Measurements from ENCODE around the gene PLEKHA1. TPM values are rescaled to one million over a fixed set of nuclear protein-coding genes. Genes with fewer than 3 reads are reported as not detected.

The PLEKHA1 gene
- total RNA-seq, 2 donors from 2014 or later: 7.0 to 8.7 TPM

GRCh38 chr10:122424059-122424458, 49.6 kb downstream of the PLEKHA1 start:
- DNase-seq (ENCODE audit: low spot score in 2 of 2) (no peak), ATAC-seq (no peak)
- Mint-ChIP-seq H3K36me3 (peaks cover 7 to 10% of the 10 kb centered on the region in 2 donors), H3K9me3 (no peaks in the 10 kb centered on the region), H3K27ac (no peak overlapping the region)

GRCh38 chr10:122426829-122427228, 52.3 kb downstream of the PLEKHA1 start:
- H3K9me3 Mint-ChIP-seq: no peaks in the 10 kb centered on the region
- H3K27ac Mint-ChIP-seq: peak overlapping the region in 1 of 2 donors; percentile 24
- DNase-seq (ENCODE audit: low spot score in 2 of 2) (no peak), ATAC-seq (no peak)
- no peaks in the 10 kb centered on the region for H3K36me3 Mint-ChIP-seq

- H3K9me3 Mint-ChIP-seq: no peaks in the 10 kb centered on the region
- DNase-seq (ENCODE audit: low spot score in 2 of 2) (no peak), ATAC-seq (no peak)
- H3K27ac Mint-ChIP-seq: peak overlapping the region in 1 of 2 donors; percentile 24
- H3K36me3 Mint-ChIP-seq: no peaks in the 10 kb centered on the region
Measured at GRCh38 chr10:122427280-122427679, 52.8 kb downstream of the PLEKHA1 start.

GRCh38 chr10:122435212-122435827, 60.8 kb downstream of the PLEKHA1 start:
- DNase-seq (ENCODE audit: low spot score in 2 of 2) (peak in 1 of 2 donors; percentile 14), ATAC-seq (peak in 1 of 2 donors; percentile 34)
- Mint-ChIP-seq H3K27ac (no peak overlapping the region), H3K9me3 (peaks cover 0 to 2% of the 10 kb centered on the region in 2 donors), H3K36me3 (peaks cover 0 to 2% of the 10 kb centered on the region in 2 donors)

GRCh38 chr10:122441961-122442360, 67.5 kb downstream of the PLEKHA1 start:
- Mint-ChIP-seq H3K36me3 (peaks cover 0 to 5% of the 10 kb centered on the region in 2 donors), H3K9me3 (peaks cover 0 to 5% of the 10 kb centered on the region in 2 donors), H3K27ac (no peak overlapping the region)
- DNase-seq (ENCODE audit: low spot score in 2 of 2): no peak
- no peak for ATAC-seq

GRCh38 chr10:122445469-122445868, 71.0 kb downstream of the PLEKHA1 start:
- Mint-ChIP-seq H3K27ac (no peak overlapping the region), H3K36me3 (peaks cover 0 to 1% of the 10 kb centered on the region in 2 donors), H3K9me3 (peaks cover 0 to under 1% of the 10 kb centered on the region in 2 donors)
- DNase-seq (ENCODE audit: low spot score in 2 of 2): no peak
- ATAC-seq: no peak

- no peak overlapping the region for H3K27ac Mint-ChIP-seq
- DNase-seq (ENCODE audit: low spot score in 2 of 2) (no peak), ATAC-seq (no peak)
- no peaks in the 10 kb centered on the region for H3K9me3 Mint-ChIP-seq
- no peaks in the 10 kb centered on the region for H3K36me3 Mint-ChIP-seq
Measured at GRCh38 chr10:122445904-122446303, 71.4 kb downstream of the PLEKHA1 start.

GRCh38 chr10:122446668-122447423, 72.3 kb downstream of the PLEKHA1 start:
- DNase-seq (ENCODE audit: low spot score in 2 of 2) (no peak), ATAC-seq (no peak)
- H3K9me3 Mint-ChIP-seq: no peaks in the 10 kb centered on the region
- no peaks in the 10 kb centered on the region for H3K36me3 Mint-ChIP-seq
- no peak overlapping the region for H3K27ac Mint-ChIP-seq

- Mint-ChIP-seq H3K36me3 (no peaks in the 10 kb centered on the region), H3K9me3 (no peaks in the 10 kb centered on the region), H3K27ac (no peak overlapping the region)
- DNase-seq (ENCODE audit: low spot score in 2 of 2) (no peak), ATAC-seq (no peak)
Measured at GRCh38 chr10:122448600-122448999, 74.1 kb downstream of the PLEKHA1 start.

GRCh38 chr10:122449153-122449552, 74.6 kb downstream of the PLEKHA1 start:
- Mint-ChIP-seq H3K27ac (no peak overlapping the region), H3K9me3 (no peaks in the 10 kb centered on the region), H3K36me3 (no peaks in the 10 kb centered on the region)
- DNase-seq (ENCODE audit: low spot score in 2 of 2): no peak
- no peak for ATAC-seq

- Mint-ChIP-seq H3K9me3 (no peaks in the 10 kb centered on the region), H3K36me3 (no peaks in the 10 kb centered on the region), H3K27ac (no peak overlapping the region)
- ATAC-seq: no peak
- DNase-seq (ENCODE audit: low spot score in 2 of 2): no peak
Measured at GRCh38 chr10:122450353-122450990, 76.0 kb downstream of the PLEKHA1 start.

GRCh38 chr10:122454071-122454470, 79.6 kb downstream of the PLEKHA1 start:
- H3K9me3 Mint-ChIP-seq: no peaks in the 10 kb centered on the region
- H3K27ac Mint-ChIP-seq: no peak overlapping the region
- no peak for DNase-seq (ENCODE audit: low spot score in 2 of 2)
- H3K36me3 Mint-ChIP-seq: no peaks in the 10 kb centered on the region
- ATAC-seq: no peak

GRCh38 chr10:122454603-122455080, 80.1 kb downstream of the PLEKHA1 start, which contains the start of gene ARMS2:
Gene ARMS2 (plus strand): TSS chr10:122454653. CDS start chr10:122454728, 75 bp downstream.
- ATAC-seq (no peak), DNase-seq (ENCODE audit: low spot score in 2 of 2) (no peak)
- no peaks in the 10 kb centered on the region for H3K9me3 Mint-ChIP-seq
- no peak within 1 kb of the TSS for H3K27ac Mint-ChIP-seq
- H3K36me3 Mint-ChIP-seq: no peaks in the 10 kb centered on the region

GRCh38 chr10:122455376-122456079, 81.0 kb downstream of the PLEKHA1 start:
- Mint-ChIP-seq H3K36me3 (no peaks in the 10 kb centered on the region), H3K27ac (no peak overlapping the region)
- no peak for ATAC-seq

GRCh38 chr10:122457934-122458333, 83.4 kb downstream of the PLEKHA1 start:
- no peak for ATAC-seq
- no peak for DNase-seq (ENCODE audit: low spot score in 2 of 2)
- H3K9me3 Mint-ChIP-seq: no peaks in the 10 kb centered on the region
- peaks cover 0 to 6% of the 10 kb centered on the region in 2 donors for H3K36me3 Mint-ChIP-seq
- H3K27ac Mint-ChIP-seq: no peak overlapping the region

More at GRCh38 chr10:122455376-122456079, 81.0 kb downstream of the PLEKHA1 start:
- DNase-seq (ENCODE audit: low spot score in 2 of 2): no peak
- H3K9me3 Mint-ChIP-seq: no peaks in the 10 kb centered on the region

GRCh38 chr10:122458693-122459092, 84.2 kb downstream of the PLEKHA1 start:
- DNase-seq (ENCODE audit: low spot score in 2 of 2) (no peak), ATAC-seq (no peak)
- Mint-ChIP-seq H3K9me3 (no peaks in the 10 kb centered on the region), H3K27ac (no peak overlapping the region), H3K36me3 (peaks cover 0 to 11% of the 10 kb centered on the region in 2 donors)

Data from activated naive CD4-positive, alpha-beta T cell treated with anti-CD3 and anti-CD28 coated beads, Interleukin-2, amount 50 U/mL, for 72 hours (primary cell).